HG03064 (cell line): ENCODE data around the gene ZNF584.
A peak's percentile ranks its signal among the peaks of the same experiment; 100 is the strongest.

Source experiments
- ATAC-seq: cut with Tn5 transposase; IDR thresholded peaks from one replicate; pipeline ENCODE4 v1.9.1; 2021; ENCODE audit warnings: low read depth; ENCODE audit not compliant: unreplicated experiment

Gene ZNF584

GRCh38 chr19:58385891-58386575 is 22.4 kb upstream of the ZNF584 start:
- no peak for ATAC-seq

GRCh38 chr19:58386576-58387337 is 21.7 kb upstream of the ZNF584 start, which contains the start of gene RPS5:
TSS of gene RPS5 (plus strand) at chr19:58387269. CDS start at chr19:58388138, 869 bp downstream.
- peak; percentile 83 for ATAC-seq

GRCh38 chr19:58387338-58388174 is 20.9 kb upstream of the ZNF584 start:
- peak; percentile 12 for ATAC-seq

GRCh38 chr19:58388175-58388526 is 20.3 kb upstream of the ZNF584 start:
- no peak for ATAC-seq

- no peak for ATAC-seq
Measured at GRCh38 chr19:58392945-58393724, 15.3 kb upstream of the ZNF584 start.

- no peak for ATAC-seq
Measured at GRCh38 chr19:58393725-58394033, 14.8 kb upstream of the ZNF584 start.

GRCh38 chr19:58394821-58395219 is 13.6 kb upstream of the ZNF584 start:
- no peak for ATAC-seq

GRCh38 chr19:58395220-58395978 is 13.1 kb upstream of the ZNF584 start, which contains the start of gene RNF225:
TSS of gene RNF225 (plus strand) at chr19:58395656. CDS start at chr19:58396090, 434 bp downstream.
- ATAC-seq = no peak

GRCh38 chr19:58395979-58396627 is 12.3 kb upstream of the ZNF584 start:
- ATAC-seq = no peak

- no peak for ATAC-seq
Measured at GRCh38 chr19:58396691-58397532, 11.5 kb upstream of the ZNF584 start.

GRCh38 chr19:58397533-58398037 is 10.9 kb upstream of the ZNF584 start:
- no peak for ATAC-seq

GRCh38 chr19:58398087-58398486 is 10.4 kb upstream of the ZNF584 start:
- ATAC-seq = no peak

- ATAC-seq = no peak
Measured at GRCh38 chr19:58398545-58398944, 9.9 kb upstream of the ZNF584 start.

- ATAC-seq = no peak
Measured at GRCh38 chr19:58399903-58400302, 8.5 kb upstream of the ZNF584 start.

GRCh38 chr19:58400316-58400915 is 8.0 kb upstream of the ZNF584 start:
- ATAC-seq = no peak

GRCh38 chr19:58400916-58401839 is 7.3 kb upstream of the ZNF584 start:
- ATAC-seq = peak; percentile 98
